HL-60 (cell line): Measurements from ENCODE around the gene FGFBP1.

Experiments
- DNase-seq, 2 experiments: peaks; one replicate each; pipeline ENCODE4 v3.0.0-alpha.2; 2010 to 2020; ENCODE audit warnings: low read depth in 1 of 2, low spot score in 1 of 2
- H3K27ac ChIP-seq: fragments of 250-450 bp; sonication (Bioruptor Pico); replicated peaks from 2 replicates; pipeline ENCODE4 v1.5.1; 2020; ENCODE audit warnings: mild to moderate bottlenecking, moderate library complexity
- H3K27me3 ChIP-seq: fragments of 250-450 bp; sonication (Bioruptor Pico); 2 replicates; pipeline ENCODE4 v1.5.1; 2021; ENCODE audit warnings: mild to moderate bottlenecking, moderate library complexity; ENCODE audit not compliant: insufficient read depth, poor library complexity, severe bottlenecking
- H3K4me3 ChIP-seq: replicated peaks from 2 replicates; pipeline ENCODE4 v1.5.1; 2011; ENCODE audit warnings: mild to moderate bottlenecking, control low read depth, low read length; ENCODE audit not compliant: insufficient read depth
- GABPA ChIP-seq: IDR thresholded peaks from 2 replicates; pipeline ENCODE4 v1.6.1; 2012; ENCODE audit warnings: low read depth
- POLR2AphosphoS5 ChIP-seq: IDR thresholded peaks from 2 replicates; pipeline ENCODE4 v1.6.1; 2012; ENCODE audit warnings: low read depth
- REST ChIP-seq: IDR thresholded peaks from 2 replicates; pipeline ENCODE4 v1.6.1; 2012; ENCODE audit warnings: low read depth; ENCODE audit not compliant: insufficient replicate concordance
- SPI1 ChIP-seq: IDR thresholded peaks from 2 replicates; pipeline ENCODE4 v1.6.1; 2012; ENCODE audit warnings: low read depth, mild to moderate bottlenecking, borderline replicate concordance
- TF ChIP-seq, protein P1 (sequence below): IDR thresholded peaks from one replicate; pipeline ENCODE4 v1.5.1; 2011; ENCODE audit warnings: low read length, control low read depth, inconsistent platforms; ENCODE audit not compliant: insufficient read depth

FGFBP1 gene

DNA sequence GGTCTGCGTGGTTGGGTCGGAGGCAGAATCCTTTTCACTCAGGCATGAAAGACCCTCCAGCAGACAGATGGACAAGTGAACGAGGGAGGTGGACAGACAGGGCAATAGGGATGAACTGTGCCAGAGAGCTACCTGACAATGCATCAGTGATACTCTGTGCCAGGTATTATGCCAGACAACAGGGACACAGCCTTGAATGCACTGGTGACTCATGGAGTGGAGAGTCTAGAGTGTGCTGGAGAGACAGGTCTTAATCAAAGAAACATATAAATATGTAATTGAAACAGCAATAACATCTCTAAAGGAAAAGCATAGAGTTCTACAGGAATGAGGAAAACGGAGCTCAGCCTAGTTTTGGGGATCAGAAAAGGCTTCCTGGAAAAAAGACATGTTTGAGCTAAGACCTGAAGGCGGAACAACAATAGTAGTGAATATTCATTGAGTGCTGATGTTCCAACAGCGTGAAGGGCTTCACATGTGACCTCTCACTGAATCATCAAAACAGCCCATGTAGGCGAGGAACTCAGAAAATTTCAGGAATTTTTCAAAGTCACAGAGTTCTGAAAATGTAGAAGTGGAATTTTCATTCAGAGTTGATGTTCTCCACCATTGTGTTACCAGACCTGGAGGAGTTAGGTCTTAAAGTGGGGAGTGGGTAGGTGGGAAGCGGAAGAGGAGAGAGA lies 44.4 kb upstream of the FGFBP1 start:
- H3K4me3 ChIP-seq = no peak overlapping the region
- TF ChIP-seq, protein P1, sequence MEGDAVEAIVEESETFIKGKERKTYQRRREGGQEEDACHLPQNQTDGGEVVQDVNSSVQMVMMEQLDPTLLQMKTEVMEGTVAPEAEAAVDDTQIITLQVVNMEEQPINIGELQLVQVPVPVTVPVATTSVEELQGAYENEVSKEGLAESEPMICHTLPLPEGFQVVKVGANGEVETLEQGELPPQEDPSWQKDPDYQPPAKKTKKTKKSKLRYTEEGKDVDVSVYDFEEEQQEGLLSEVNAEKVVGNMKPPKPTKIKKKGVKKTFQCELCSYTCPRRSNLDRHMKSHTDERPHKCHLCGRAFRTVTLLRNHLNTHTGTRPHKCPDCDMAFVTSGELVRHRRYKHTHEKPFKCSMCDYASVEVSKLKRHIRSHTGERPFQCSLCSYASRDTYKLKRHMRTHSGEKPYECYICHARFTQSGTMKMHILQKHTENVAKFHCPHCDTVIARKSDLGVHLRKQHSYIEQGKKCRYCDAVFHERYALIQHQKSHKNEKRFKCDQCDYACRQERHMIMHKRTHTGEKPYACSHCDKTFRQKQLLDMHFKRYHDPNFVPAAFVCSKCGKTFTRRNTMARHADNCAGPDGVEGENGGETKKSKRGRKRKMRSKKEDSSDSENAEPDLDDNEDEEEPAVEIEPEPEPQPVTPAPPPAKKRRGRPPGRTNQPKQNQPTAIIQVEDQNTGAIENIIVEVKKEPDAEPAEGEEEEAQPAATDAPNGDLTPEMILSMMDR = no peak
- TF ChIP-seq GABPA = no peak
- TF ChIP-seq REST = no peak
- no peak overlapping the region for H3K27ac ChIP-seq
- DNase-seq = no peak
- H3K27me3 ChIP-seq = no peaks in the 10 kb centered on the region

- TF ChIP-seq, protein P1 = no peak
- TF ChIP-seq REST = no peak
- no peak for TF ChIP-seq GABPA
- TF ChIP-seq POLR2AphosphoS5 = no peak
- TF ChIP-seq SPI1 = no peak
- H3K4me3 ChIP-seq = no peak overlapping the region
- H3K27me3 ChIP-seq = no peaks in the 10 kb centered on the region
- H3K27ac ChIP-seq = no peak overlapping the region
- DNase-seq = no peak
Observed at GRCh38 chr4:15976456-15977447, 38.2 kb upstream of the FGFBP1 start.

- TF ChIP-seq, protein P1 = no peak
- no peak for TF ChIP-seq GABPA
- TF ChIP-seq REST = no peak
- TF ChIP-seq SPI1 = no peak
- TF ChIP-seq POLR2AphosphoS5 = no peak
- Histone ChIP-seq H3K27me3 (no peaks in the 10 kb centered on the region), H3K27ac (no peak overlapping the region), H3K4me3 (no peak overlapping the region)
- no peak for DNase-seq
Observed at GRCh38 chr4:15971068-15971801, 32.7 kb upstream of the FGFBP1 start.
